HG02623 (cell line): Measurements from ENCODE around the gene EMILIN1.
"Not testable (repeated sequence)": the region's sequence is repeated elsewhere in the genome, so short reads cannot be mapped to it uniquely, and the experiment has no call there.

ENCODE experiments used
- ATAC-seq: cut with Tn5 transposase; IDR thresholded peaks from one replicate; pipeline ENCODE4 v1.9.1; 2021; ENCODE audit warnings: moderate library complexity; ENCODE audit not compliant: unreplicated experiment

The EMILIN1 gene

DNA sequence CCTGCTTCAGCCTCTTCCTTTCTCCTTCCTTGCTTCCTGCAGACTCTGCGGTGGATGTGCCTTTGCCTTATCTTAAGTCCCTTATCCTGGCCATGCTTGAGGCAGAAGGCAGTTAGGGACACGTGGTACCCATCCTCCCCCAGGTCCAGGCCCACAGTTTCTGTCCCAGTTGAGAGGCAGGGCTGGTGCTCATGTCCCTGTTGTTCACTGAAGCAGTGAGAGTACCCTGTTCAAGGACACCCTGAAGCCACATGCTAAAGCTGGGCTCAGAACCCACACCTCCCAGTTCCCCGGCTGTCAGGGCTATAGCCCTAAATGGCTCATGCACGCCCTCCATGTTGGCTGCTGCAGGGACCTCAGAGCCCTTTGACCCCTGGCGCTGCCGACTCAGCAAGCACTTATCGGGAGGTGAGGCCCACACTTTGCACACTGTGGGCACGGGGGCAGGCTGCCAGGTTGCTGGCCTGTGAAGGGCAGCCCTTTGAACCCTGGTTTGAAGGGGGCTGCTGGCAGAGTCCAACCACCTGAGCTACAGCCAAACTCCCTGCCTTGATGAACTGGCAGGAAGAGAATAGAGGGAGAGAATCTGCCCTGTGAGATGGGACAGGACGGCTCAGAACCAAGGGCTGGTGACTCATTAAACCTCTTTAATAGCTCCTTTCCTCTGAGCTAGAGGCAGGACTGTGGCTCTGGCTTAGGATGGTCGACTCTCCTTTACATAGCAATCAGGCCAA is 14.4 kb downstream of the EMILIN1 start:
- ATAC-seq, result no peak

GRCh38 chr2:27093430-27094352 is 15.3 kb downstream of the EMILIN1 start:
- no peak for ATAC-seq

DNA sequence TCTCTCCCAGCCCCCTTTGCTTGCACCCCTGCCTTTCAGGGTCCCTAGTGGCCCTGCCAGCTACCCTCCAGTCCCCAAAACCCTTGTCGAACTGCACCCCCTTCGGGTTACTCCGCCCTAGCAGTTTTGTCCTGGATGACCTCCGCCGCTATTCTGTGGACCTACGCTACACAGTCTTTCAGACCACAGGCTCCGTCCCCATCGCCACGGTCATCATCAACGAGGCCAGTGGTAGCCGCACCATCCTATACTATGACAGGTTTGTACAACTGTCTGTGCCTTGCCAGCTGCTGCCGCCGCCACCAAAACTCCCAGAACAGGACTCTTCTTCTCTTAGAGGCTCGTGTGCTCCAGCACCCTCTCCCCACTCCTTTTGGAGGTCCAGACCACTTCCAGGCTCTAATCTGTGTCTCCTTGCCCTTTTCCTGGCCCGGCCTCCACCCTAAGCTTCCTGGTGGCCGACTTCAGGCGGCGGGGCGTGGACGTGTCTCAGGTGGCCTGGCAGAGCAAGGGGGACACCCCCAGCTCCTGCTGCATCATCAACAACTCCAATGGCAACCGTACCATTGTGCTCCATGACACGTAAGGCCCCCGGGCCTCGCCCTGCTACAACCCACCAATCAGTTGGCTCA is 16.1 kb downstream of the EMILIN1 start:
- no peak for ATAC-seq

GRCh38 chr2:27095427-27095744 is 17.0 kb downstream of the EMILIN1 start:
- ATAC-seq, result no peak

GRCh38 chr2:27095745-27096651 is 17.6 kb downstream of the EMILIN1 start:
- ATAC-seq, result no peak

DNA sequence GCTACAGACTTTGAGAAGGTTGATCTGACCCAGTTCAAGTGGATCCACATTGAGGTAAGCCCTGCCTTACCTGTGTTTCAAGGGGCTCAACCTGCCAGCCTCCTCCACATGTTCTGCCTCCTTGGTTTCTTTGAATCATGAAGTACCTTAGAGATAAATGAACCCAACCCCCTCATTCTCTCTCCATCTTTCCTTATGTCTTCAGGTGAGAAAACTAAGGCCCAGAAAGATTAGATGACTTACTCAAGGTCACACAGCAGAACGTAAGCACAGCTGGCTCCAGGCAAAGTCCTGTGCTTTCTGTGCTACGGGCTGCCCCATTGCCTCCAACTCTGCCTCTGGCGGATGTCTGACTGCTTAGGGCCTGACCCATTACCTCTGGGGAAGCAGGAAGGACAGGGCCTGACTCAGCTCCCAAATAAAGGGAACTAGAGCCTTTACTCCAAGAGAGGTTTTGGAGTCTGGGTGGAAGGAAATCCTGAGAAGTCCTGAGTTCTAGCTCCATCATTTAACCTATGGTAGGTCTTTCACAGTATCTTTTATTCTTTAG is 18.4 kb downstream of the EMILIN1 start:
- ATAC-seq, result no peak

- no peak for ATAC-seq
Observed at GRCh38 chr2:27097341-27097740, 18.9 kb downstream of the EMILIN1 start.

DNA sequence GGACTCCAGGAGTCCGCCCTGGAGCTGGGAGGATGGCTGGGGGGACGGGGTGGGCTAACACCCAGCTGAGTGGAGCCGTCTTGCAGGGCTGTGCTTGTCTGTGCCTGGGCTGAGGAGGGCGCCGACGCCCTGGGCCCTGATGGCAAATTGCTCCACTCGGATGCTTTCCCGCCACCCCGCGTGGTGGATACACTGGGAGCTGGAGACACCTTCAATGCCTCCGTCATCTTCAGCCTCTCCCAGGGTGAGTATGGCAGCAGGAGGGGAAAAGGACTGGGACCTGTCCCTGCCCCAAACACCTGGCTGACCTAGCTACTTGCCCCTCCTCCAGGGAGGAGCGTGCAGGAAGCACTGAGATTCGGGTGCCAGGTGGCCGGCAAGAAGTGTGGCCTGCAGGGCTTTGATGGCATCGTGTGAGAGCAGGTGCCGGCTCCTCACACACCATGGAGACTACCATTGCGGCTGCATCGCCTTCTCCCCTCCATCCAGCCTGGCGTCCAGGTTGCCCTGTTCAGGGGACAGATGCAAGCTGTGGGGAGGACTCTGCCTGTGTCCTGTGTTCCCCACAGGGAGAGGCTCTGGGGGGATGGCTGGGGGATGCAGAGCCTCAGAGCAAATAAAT is 21.0 kb downstream of the EMILIN1 start:
- ATAC-seq, result no peak

- no peak for ATAC-seq
Observed at GRCh38 chr2:27100036-27100435, 21.6 kb downstream of the EMILIN1 start.

DNA sequence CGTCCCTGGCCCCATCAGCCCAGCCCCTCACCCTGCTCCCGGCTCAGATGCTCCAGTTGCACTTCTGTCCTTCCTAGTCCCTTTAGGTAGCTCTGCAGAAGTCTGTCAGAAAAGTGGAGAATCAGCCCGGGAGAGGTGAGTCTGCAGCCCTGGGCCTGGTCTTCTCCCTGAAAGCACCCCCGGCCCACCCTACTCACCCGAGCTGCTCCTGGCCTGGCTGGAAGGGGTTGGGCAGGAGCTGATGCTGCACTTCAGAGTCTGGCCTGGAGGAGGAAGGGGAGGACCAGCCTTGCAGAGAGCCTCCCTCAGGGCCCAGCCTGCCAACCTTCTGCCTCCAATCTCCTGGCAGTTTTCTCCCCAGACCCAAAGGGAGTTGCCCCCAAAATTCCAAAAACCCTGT is 23.9 kb downstream of the EMILIN1 start:
- no peak for ATAC-seq

DNA sequence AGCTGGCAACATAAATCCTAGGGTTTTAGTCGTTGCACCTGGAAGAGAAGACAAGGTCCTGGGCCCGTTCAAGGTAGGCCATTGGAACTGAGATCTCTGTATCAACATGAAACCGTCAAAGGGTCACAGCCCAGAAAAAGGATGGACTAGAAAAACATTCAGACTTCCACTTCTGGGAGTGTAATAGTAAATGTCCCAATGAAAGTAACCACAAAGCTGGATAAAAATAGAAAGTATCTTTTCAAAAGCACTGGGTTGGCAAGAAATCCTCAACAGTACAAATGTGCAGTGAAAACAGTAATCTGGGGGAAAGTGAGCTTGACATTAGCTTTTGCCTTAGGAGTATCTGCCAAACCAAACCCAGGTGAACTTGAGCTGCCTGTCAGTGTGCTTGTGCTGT is 27.6 kb downstream of the EMILIN1 start:
- ATAC-seq, result no peak

GRCh38 chr2:27108221-27108620 is 29.8 kb downstream of the EMILIN1 start:
- ATAC-seq, result no peak

- no peak for ATAC-seq
Observed at GRCh38 chr2:27109083-27109482, 30.7 kb downstream of the EMILIN1 start.

DNA sequence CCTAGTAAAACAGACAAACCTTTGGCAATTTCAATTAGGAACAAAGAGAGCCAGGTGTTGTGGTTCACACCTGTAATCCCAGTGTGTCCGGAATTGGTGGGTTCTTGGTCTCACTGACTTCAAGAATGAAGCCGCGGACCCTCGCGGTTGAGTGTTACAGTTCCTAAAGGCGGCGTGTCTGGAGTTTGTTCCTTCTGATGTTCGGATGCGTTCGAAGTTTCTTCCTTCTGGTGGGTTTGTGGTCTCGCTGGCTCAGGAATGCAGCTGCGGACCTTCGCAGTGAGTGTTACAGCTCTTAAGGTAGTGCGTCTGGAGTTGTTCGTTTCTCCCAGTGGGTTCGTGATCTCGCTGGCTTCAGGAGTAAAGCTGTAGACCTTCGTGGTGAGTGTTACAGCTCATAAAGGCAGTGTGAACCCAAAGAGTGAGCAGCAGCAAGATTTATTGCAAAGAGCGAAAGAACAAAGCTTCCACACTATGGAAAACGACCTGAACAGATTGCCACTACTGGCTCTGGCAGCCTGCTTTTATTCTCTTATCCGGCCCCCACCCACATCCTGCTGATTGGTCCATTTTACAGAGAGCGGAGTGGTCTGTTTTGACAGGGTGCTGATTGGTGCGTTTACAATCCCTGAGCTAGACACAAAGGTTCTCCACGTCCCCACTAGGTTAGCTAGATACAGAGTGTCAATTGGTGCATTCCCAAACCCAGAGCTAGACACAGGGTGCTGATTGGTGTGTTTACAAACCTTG is 32.4 kb downstream of the EMILIN1 start:
- not testable (repeated sequence) for ATAC-seq

- not testable (repeated sequence) for ATAC-seq
Observed at GRCh38 chr2:27111392-27112078, 33.1 kb downstream of the EMILIN1 start.

GRCh38 chr2:27115519-27115918 is 37.1 kb downstream of the EMILIN1 start:
- ATAC-seq, result no peak

DNA sequence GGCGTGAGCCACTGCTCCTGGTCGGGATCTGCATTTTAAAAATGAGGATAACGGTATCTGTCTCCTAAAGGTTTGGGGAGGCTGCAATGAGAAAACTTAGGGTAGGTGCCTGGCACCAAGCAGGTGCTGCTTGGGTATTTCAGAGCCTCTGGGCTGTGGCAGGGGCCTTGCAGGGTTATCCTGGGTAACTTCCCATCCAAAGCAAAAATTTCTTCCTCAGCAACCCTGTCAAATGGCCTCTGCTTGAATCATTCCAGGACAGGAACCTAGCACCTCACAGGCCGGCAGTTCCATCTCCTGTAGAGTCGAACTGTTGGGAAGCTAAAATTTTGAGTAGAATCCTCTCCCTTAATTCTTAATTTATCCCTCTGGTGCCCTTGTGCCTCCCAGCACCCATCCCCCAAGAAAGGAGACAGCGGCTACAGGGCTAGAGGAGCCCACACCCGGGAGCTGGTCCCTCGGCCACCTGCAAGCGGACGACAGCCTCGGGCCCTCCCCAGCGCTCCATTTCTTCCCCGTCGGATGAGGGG is 39.6 kb downstream of the EMILIN1 start:
- no peak for ATAC-seq

- no peak for ATAC-seq
Observed at GRCh38 chr2:27118525-27119329, 40.3 kb downstream of the EMILIN1 start, which contains the start of gene CGREF1. Gene CGREF1, minus strand, starts transcription at chr2:27119128. Its CDS starts 14,762 bp downstream, at chr2:27104366.
